GM21390 (cell line): ENCODE results near the gene ITGA11.

Experiments
- ATAC-seq: cut with Tn5 transposase; IDR thresholded peaks from one replicate; pipeline ENCODE4 v1.9.1; 2021; ENCODE audit not compliant: unreplicated experiment

Gene ITGA11

GRCh38 chr15:68334661-68335124, 97.3 kb downstream of the ITGA11 start:
- ATAC-seq, result no peak

- ATAC-seq, result no peak
Measured at GRCh38 chr15:68333775-68334470, 98.0 kb downstream of the ITGA11 start.

GRCh38 chr15:68332266-68332665, 99.7 kb downstream of the ITGA11 start:
- ATAC-seq, result no peak

- no peak for ATAC-seq
Measured at GRCh38 chr15:68330901-68331300, 101.1 kb downstream of the ITGA11 start.

- no peak for ATAC-seq
Measured at GRCh38 chr15:68330416-68330815, 101.5 kb downstream of the ITGA11 start.

- ATAC-seq, result no peak
Measured at GRCh38 chr15:68328964-68329363, 103.0 kb downstream of the ITGA11 start.

- ATAC-seq, result no peak
Measured at GRCh38 chr15:68328443-68328842, 103.5 kb downstream of the ITGA11 start.

GRCh38 chr15:68326711-68327354, 105.1 kb downstream of the ITGA11 start:
- ATAC-seq, result no peak

GRCh38 chr15:68325726-68326125, 106.2 kb downstream of the ITGA11 start:
- ATAC-seq, result no peak

GRCh38 chr15:68322796-68323195, 109.2 kb downstream of the ITGA11 start:
- ATAC-seq, result no peak

- ATAC-seq, result no peak
Measured at GRCh38 chr15:68321229-68321628, 110.7 kb downstream of the ITGA11 start.

GRCh38 chr15:68319997-68320396, 112.0 kb downstream of the ITGA11 start:
- ATAC-seq, result no peak

- ATAC-seq, result no peak
Measured at GRCh38 chr15:68318931-68319909, 112.7 kb downstream of the ITGA11 start.

GRCh38 chr15:68318008-68318835, 113.7 kb downstream of the ITGA11 start:
- ATAC-seq, result no peak

GRCh38 chr15:68317281-68318007, 114.5 kb downstream of the ITGA11 start:
- no peak for ATAC-seq

- ATAC-seq, result no peak
Measured at GRCh38 chr15:68316061-68316804, 115.7 kb downstream of the ITGA11 start.

GRCh38 chr15:68315495-68316031, 116.4 kb downstream of the ITGA11 start:
- no peak for ATAC-seq

GRCh38 chr15:68315035-68315434, 116.9 kb downstream of the ITGA11 start:
- ATAC-seq, result no peak

GRCh38 chr15:68314563-68314962, 117.4 kb downstream of the ITGA11 start:
- no peak for ATAC-seq
